SK-N-SH (cell line): ENCODE results near the gene SMC2. TPM values are rescaled to one million over a fixed set of nuclear protein-coding genes. Genes with fewer than 3 reads are reported as not detected.
A peak's percentile ranks its signal among the peaks of the same experiment; 100 is the strongest.

Experiments
- CTCF ChIA-PET: fragments of 300-600, 350-600 bp; formaldehyde crosslinking; extraction: SDS; loops from one replicate; lab custom pipeline; 2021; lab: Yijun Ruan, JAX
- POLR2A ChIA-PET: fragments of 350-600 bp; sonication (Branson Sonifier 250); formaldehyde crosslinking; extraction: SDS; loops from one replicate; lab custom pipeline; 2020; ENCODE audit warnings: antibody characterized with exemption, inconsistent platforms; lab: Yijun Ruan, JAX
- DNase-seq: peaks from one replicate; pipeline ENCODE4 v3.0.0; 2012
- H2AFZ ChIP-seq: fragments of 200-600 bp; sonication (generic); 2 replicates; pipeline ENCODE4 v1.8.1; 2016; ENCODE audit warnings: antibody characterized with exemption, mild to moderate bottlenecking, low read depth
- H3F3A ChIP-seq: fragments of 200-600 bp; sonication (generic); replicated peaks from 2 replicates; pipeline ENCODE3; 2016; ENCODE audit warnings: antibody characterized with exemption, mild to moderate bottlenecking; ENCODE audit not compliant: insufficient read depth
- H3K27ac ChIP-seq, 2 experiments: fragments of 200-500 bp in 1 of 2; fragments of 200-600 bp in 1 of 2; sonication (Bioruptor generic) in 1 of 2; sonication (generic), shearing (Covaris generic) in 1 of 2; 2 replicates each; pipeline versions ENCODE4 v1.5.1 to v1.6.1; 2014 to 2016; ENCODE audit warnings: low read depth in 2 of 2, inconsistent platforms in 1 of 2, low read length in 1 of 2, mild to moderate bottlenecking in 1 of 2, mixed read lengths in 1 of 2
- H3K27me3 ChIP-seq: fragments of 200-600 bp; sonication (generic), shearing (Covaris generic); 2 replicates; pipeline ENCODE4 v1.6.1; 2016; ENCODE audit warnings: mixed run types; ENCODE audit not compliant: insufficient read depth
- H3K36me3 ChIP-seq, 2 experiments: fragments of 200-500 bp in 1 of 2; fragments of 200-600 bp in 1 of 2; sonication (Bioruptor generic) in 1 of 2; sonication (generic) in 1 of 2; replicated peaks in 1 of 2; 2 replicates each; pipeline versions ENCODE3 to v1.5.1; 2014 to 2016; ENCODE audit warnings: low read length in 1 of 2, mild to moderate bottlenecking in 1 of 2; ENCODE audit not compliant: insufficient read depth in 2 of 2, control insufficient read depth in 1 of 2
- H3K4me1 ChIP-seq, 2 experiments: fragments of 200-500 bp in 1 of 2; fragments of 200-600 bp in 1 of 2; sonication (Bioruptor generic) in 1 of 2; sonication (generic), shearing (Covaris generic) in 1 of 2; 2 replicates each; pipeline versions ENCODE4 v1.5.1 to v1.6.1; 2014 to 2016; ENCODE audit warnings: low read depth in 1 of 2, low read length in 1 of 2, mixed run types in 1 of 2; ENCODE audit not compliant: insufficient read depth in 2 of 2, control insufficient read depth in 1 of 2
- H3K4me2 ChIP-seq: fragments of 200-600 bp; sonication (generic), shearing (Covaris generic); 2 replicates; pipeline ENCODE4 v1.6.1; 2017; ENCODE audit warnings: mixed run types
- H3K4me3 ChIP-seq, 2 experiments: fragments of 200-500 bp in 1 of 2; fragments of 200-600 bp in 1 of 2; sonication (Bioruptor generic) in 1 of 2; sonication (generic), shearing (Covaris generic) in 1 of 2; 2 replicates each; pipeline versions ENCODE4 v1.5.1 to v1.8.1; 2014 to 2016; ENCODE audit warnings: low read depth in 2 of 2, inconsistent platforms in 1 of 2, low read length in 1 of 2, mild to moderate bottlenecking in 1 of 2, mixed read lengths in 1 of 2, moderate library complexity in 1 of 2
- H3K79me2 ChIP-seq: fragments of 200-600 bp; sonication (generic); 2 replicates; pipeline ENCODE4 v1.8.1; 2017; ENCODE audit warnings: mild to moderate bottlenecking; ENCODE audit not compliant: insufficient read depth
- H3K9ac ChIP-seq: fragments of 200-600 bp; sonication (generic); 2 replicates; pipeline ENCODE4 v1.6.1; 2017; ENCODE audit warnings: mixed run types
- H3K9me2 ChIP-seq: fragments of 200-600 bp; sonication (generic); 2 replicates; pipeline ENCODE4 v1.6.1; 2017; ENCODE audit warnings: mixed run types
- H3K9me3 ChIP-seq: fragments of 200-600 bp; sonication (generic); 2 replicates; pipeline ENCODE4 v1.6.1; 2017; ENCODE audit warnings: mixed run types, mild to moderate bottlenecking, moderate library complexity
- H4K20me1 ChIP-seq: fragments of 200-600 bp; sonication (generic); 2 replicates; pipeline ENCODE4 v1.6.1; 2017; ENCODE audit warnings: mild to moderate bottlenecking, mixed run types; ENCODE audit not compliant: insufficient read depth
- EP300 ChIP-seq, 2 experiments: IDR thresholded peaks; 2 replicates each; pipeline versions ENCODE4 v1.4.0 to v1.6.1; 2012; ENCODE audit warnings: borderline replicate concordance in 1 of 2, low read depth in 1 of 2, low read length in 1 of 2
- FOSL2 ChIP-seq: IDR thresholded peaks from 2 replicates; pipeline ENCODE4 v1.4.0; 2012; ENCODE audit warnings: low read depth, mild to moderate bottlenecking, moderate library complexity, borderline replicate concordance
- FOXJ3 ChIP-seq: sonication (generic); formaldehyde crosslinking; IDR thresholded peaks from 2 replicates; pipeline ENCODE4 v1.5.1; 2020; ENCODE audit warnings: mild to moderate bottlenecking, missing genetic modification reagents
- FOXM1 ChIP-seq: IDR thresholded peaks from 2 replicates; pipeline ENCODE4 v1.4.0; 2012; ENCODE audit warnings: low read depth, mild to moderate bottlenecking
- GABPA ChIP-seq: IDR thresholded peaks from 2 replicates; pipeline ENCODE4 v1.4.0; 2012; ENCODE audit warnings: low read depth, mild to moderate bottlenecking
- JUND ChIP-seq: IDR thresholded peaks from 2 replicates; pipeline ENCODE4 v1.4.0; 2012
- MEF2A ChIP-seq: IDR thresholded peaks from 2 replicates; pipeline ENCODE4 v1.4.0; 2012; ENCODE audit warnings: low read depth, borderline replicate concordance
- NFIC ChIP-seq: IDR thresholded peaks from 2 replicates; pipeline ENCODE4 v1.4.0; 2012; ENCODE audit warnings: borderline replicate concordance
- NRF1 ChIP-seq: IDR thresholded peaks from 2 replicates; pipeline ENCODE4 v1.6.1; 2012; ENCODE audit warnings: low read depth, mild to moderate bottlenecking, low read length
- RAD21 ChIP-seq: IDR thresholded peaks from 2 replicates; pipeline ENCODE4 v1.6.1; 2012; ENCODE audit warnings: mild to moderate bottlenecking, low read length
- RCOR1 ChIP-seq: fragments of 150-350 bp; IDR thresholded peaks from 2 replicates; pipeline ENCODE4 v1.6.1; 2017; ENCODE audit warnings: antibody characterized with exemption, low read length
- RFX5 ChIP-seq: IDR thresholded peaks from 2 replicates; pipeline ENCODE4 v1.6.1; 2012; ENCODE audit warnings: mild to moderate bottlenecking, improper control_type of control experiment, low read length
- TCF12 ChIP-seq: IDR thresholded peaks from 2 replicates; pipeline ENCODE4 v1.4.0; 2012
- TEAD4 ChIP-seq: IDR thresholded peaks from 2 replicates; pipeline ENCODE4 v1.4.0; 2012; ENCODE audit warnings: mild to moderate bottlenecking, borderline replicate concordance; ENCODE audit not compliant: insufficient read depth
- YY1 ChIP-seq: IDR thresholded peaks from 2 replicates; pipeline ENCODE4 v1.4.0; 2012; ENCODE audit warnings: low read depth, mild to moderate bottlenecking
- WGBS: methylation state at CpG from one replicate; pipeline ENCODE4 v1.1.6; 2017; ENCODE audit warnings: low lambda C conversion rate; 5-methylcytosine and 5-hydroxymethylcytosine counted together
- polyA plus RNA-seq, 3 experiments: library from polyadenylated mRNA; depleted of rRNA; stranded (reverse); fragments of >200 nt; gene quantifications; 2 replicates each; pipeline ENCODE4 v1.2.3, GENCODE V29; 2012
- TF ChIP-seq, protein P1 (sequence below): IDR thresholded peaks from 2 replicates; pipeline ENCODE4 v1.4.0; 2012; ENCODE audit warnings: low read depth, borderline replicate concordance
- TF ChIP-seq, protein P2 (sequence below): IDR thresholded peaks from 2 replicates; pipeline ENCODE4 v1.6.1; 2012; ENCODE audit warnings: mild to moderate bottlenecking, low read depth, low read length, moderate library complexity
- TF ChIP-seq, protein P3 (sequence below): IDR thresholded peaks from 2 replicates; pipeline ENCODE4; 2012

The SMC2 gene
- polyA plus RNA-seq, 1 of the 3 experiments (the other 2 are of a cell fraction) = 3.7 TPM

DNA sequence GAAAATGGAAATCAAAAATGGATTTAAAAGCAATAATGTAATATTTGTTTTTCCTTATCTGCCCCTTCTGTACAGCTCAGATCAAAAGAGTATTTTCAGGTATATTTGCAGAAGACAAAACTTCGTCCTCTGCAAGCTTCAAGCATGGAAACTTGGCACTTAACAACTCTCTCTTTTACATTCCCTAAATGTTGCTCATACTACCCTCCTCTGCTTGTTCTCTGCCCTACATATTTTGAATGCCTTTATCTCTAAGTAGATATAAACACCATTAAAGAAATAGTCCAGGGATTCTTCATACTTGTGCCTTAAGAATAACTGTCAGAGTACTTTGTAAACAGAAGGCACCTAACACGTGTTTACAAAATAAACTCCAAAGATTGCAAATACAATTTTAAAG lies 19.2 kb upstream of the SMC2 start (continued):
- TF ChIP-seq, protein P1, sequence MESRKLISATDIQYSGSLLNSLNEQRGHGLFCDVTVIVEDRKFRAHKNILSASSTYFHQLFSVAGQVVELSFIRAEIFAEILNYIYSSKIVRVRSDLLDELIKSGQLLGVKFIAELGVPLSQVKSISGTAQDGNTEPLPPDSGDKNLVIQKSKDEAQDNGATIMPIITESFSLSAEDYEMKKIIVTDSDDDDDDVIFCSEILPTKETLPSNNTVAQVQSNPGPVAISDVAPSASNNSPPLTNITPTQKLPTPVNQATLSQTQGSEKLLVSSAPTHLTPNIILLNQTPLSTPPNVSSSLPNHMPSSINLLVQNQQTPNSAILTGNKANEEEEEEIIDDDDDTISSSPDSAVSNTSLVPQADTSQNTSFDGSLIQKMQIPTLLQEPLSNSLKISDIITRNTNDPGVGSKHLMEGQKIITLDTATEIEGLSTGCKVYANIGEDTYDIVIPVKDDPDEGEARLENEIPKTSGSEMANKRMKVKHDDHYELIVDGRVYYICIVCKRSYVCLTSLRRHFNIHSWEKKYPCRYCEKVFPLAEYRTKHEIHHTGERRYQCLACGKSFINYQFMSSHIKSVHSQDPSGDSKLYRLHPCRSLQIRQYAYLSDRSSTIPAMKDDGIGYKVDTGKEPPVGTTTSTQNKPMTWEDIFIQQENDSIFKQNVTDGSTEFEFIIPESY = no peak
- TF ChIP-seq, protein P2, sequence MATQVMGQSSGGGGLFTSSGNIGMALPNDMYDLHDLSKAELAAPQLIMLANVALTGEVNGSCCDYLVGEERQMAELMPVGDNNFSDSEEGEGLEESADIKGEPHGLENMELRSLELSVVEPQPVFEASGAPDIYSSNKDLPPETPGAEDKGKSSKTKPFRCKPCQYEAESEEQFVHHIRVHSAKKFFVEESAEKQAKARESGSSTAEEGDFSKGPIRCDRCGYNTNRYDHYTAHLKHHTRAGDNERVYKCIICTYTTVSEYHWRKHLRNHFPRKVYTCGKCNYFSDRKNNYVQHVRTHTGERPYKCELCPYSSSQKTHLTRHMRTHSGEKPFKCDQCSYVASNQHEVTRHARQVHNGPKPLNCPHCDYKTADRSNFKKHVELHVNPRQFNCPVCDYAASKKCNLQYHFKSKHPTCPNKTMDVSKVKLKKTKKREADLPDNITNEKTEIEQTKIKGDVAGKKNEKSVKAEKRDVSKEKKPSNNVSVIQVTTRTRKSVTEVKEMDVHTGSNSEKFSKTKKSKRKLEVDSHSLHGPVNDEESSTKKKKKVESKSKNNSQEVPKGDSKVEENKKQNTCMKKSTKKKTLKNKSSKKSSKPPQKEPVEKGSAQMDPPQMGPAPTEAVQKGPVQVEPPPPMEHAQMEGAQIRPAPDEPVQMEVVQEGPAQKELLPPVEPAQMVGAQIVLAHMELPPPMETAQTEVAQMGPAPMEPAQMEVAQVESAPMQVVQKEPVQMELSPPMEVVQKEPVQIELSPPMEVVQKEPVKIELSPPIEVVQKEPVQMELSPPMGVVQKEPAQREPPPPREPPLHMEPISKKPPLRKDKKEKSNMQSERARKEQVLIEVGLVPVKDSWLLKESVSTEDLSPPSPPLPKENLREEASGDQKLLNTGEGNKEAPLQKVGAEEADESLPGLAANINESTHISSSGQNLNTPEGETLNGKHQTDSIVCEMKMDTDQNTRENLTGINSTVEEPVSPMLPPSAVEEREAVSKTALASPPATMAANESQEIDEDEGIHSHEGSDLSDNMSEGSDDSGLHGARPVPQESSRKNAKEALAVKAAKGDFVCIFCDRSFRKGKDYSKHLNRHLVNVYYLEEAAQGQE = no peak
- TF ChIP-seq RAD21 = no peak

DNA sequence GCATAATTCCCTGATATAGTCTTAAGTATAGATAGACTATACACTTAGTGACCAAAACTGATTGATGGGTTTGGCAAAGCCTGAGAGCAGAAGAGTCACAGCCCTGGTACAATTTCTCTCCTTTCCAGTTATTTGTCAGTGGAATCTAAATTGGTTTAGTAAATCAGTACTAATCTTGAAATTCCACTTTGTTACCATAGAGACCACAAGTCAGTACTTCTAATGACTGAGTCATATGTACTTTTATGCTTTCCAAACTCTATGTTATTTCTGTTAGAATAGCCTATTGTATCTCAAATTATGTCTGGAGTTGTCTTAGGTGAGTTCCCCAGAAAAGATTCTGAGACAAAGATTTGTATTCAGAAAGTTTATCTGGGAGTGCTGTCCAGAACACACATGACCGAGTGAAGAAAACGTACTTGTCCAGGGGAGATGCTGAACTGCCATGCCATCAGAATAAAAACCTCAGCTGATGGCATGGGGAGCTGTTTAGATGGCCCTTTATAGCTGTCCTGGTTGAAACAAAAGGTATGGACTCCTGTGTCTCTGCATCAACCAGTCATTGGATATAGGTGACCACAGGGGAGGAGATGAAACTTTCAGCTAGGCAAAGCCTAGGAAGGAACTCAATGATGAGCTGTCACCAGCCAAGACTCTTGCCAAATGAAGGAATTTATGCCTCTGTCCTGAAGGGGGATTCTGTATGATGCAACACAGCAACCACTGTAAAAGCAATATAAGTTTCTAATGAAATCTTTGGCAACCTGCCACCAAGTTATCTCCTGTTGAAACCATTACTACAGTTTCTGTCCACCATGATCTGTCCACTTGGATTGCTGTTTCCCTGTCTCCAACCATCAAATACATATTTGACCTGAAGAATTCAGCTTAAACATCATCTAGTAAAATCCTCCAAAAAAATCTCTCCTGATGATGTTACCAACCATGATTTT lies 18.0 kb upstream of the SMC2 start:
- peak overlapping the region in 1 of 2 experiments; percentile 21; a peak in 1 of 4 replicates for H3K4me3 ChIP-seq

More for the DNA sequence above, 18.0 kb upstream of the SMC2 start:
- Histone ChIP-seq H3K4me2 (peak overlapping the region; percentile 62), H3K4me1 (peaks cover 0 to 5% of the 10 kb centered on the region in 2 experiments; a peak in 2 of 4 replicates), H3K9me2 (no peaks in the 10 kb centered on the region), H4K20me1 (no peaks in the 10 kb centered on the region), H3K9ac (peak overlapping the region; percentile 42; the same call in 1 of the 2 replicates), H3K36me3 (no peaks in the 10 kb centered on the region), H3K9me3 (no peaks in the 10 kb centered on the region; the same call in 1 of the 2 replicates), H2AFZ (no peak overlapping the region; the same call in 1 of the 2 replicates), H3K27me3 (no peaks in the 10 kb centered on the region), H3F3A (peaks cover 7% of the 10 kb centered on the region), H3K79me2 (no peaks in the 10 kb centered on the region), H3K27ac (peak overlapping the region; percentile 64 to 83; a peak in 3 of 4 replicates)
- peak in 1 of 2 experiments; percentile 34; a peak in 1 of 4 replicates for TF ChIP-seq EP300 (IDR thresholded peaks at IDR 0.05; ENCODE audit: borderline replicate concordance in 1 of 2, low read depth in 1 of 2, low read length in 1 of 2)
- TF ChIP-seq FOSL2 = peak; percentile 58
- peak; percentile 57 for TF ChIP-seq TCF12
- TF ChIP-seq JUND = peak; percentile 52
- TF ChIP-seq, protein P3, sequence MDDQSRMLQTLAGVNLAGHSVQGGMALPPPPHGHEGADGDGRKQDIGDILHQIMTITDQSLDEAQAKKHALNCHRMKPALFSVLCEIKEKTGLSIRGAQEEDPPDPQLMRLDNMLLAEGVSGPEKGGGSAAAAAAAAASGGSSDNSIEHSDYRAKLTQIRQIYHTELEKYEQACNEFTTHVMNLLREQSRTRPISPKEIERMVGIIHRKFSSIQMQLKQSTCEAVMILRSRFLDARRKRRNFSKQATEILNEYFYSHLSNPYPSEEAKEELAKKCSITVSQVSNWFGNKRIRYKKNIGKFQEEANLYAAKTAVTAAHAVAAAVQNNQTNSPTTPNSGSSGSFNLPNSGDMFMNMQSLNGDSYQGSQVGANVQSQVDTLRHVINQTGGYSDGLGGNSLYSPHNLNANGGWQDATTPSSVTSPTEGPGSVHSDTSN = peak; percentile 76
- TF ChIP-seq NRF1 = no peak
- 0 out of 2 replicates have a peak, but pooled peaks have one; percentile 31 for TF ChIP-seq TEAD4
- 0 out of 2 replicates have a peak, but pooled peaks have one; percentile 31 for TF ChIP-seq FOXM1
- TF ChIP-seq, protein P1 = no peak
- peak; percentile 85 for TF ChIP-seq NFIC
- TF ChIP-seq GABPA = no peak
- 0 out of 2 replicates have a peak, but pooled peaks have one; percentile 16 for TF ChIP-seq YY1
- TF ChIP-seq RCOR1 = no peak
- no peak for TF ChIP-seq MEF2A
- no peak for TF ChIP-seq RFX5
- no peak for TF ChIP-seq FOXJ3 (CRISPR knock-in tag)
- DNase-seq = no peak
- 29% methylated on average over 2 of the region's 2 CpGs for WGBS
- ChIA-PET POLR2A (interaction anchor here (0.7 kb wide), 1 partner anchor 22 kb away, joined by 4 read pairs; no protein-coding TSS in a partner anchor), CTCF (interaction anchor here (0.7 to 1.1 kb wide), 2 partner anchors 16 to 161 kb away, joined by 3 read pairs; no protein-coding TSS in a partner anchor)
